IPS DF 4.7 (cell line): ENCODE results near the gene SLC37A1.
A peak's percentile ranks its signal among the peaks of the same experiment; 100 is the strongest.

ENCODE experiments used
- DNase-seq: peaks from one replicate; pipeline ENCODE4 v3.0.0-alpha.2; 2013; ENCODE audit warnings: low spot score; ENCODE audit errors: extremely low read depth

The SLC37A1 gene

DNA sequence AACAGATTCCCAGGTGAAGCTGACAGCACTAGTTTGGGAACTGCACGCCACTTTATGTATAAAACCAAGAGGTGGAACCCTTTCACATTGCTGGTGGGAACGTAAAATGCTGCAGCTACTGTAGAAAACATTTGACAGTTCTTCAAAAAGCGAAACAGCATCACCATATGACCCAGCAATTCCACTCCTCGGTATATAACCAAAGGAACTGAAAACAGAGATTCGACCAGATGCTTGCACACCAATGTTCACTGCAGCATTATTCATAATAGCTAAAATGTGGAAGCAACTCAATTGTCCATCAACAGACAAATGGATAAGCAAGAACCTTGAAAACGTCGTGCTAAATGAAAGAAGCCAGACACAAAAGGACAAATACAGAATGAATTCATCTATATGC, 35.1 kb upstream of the SLC37A1 start:
- DNase-seq: no peak

DNA sequence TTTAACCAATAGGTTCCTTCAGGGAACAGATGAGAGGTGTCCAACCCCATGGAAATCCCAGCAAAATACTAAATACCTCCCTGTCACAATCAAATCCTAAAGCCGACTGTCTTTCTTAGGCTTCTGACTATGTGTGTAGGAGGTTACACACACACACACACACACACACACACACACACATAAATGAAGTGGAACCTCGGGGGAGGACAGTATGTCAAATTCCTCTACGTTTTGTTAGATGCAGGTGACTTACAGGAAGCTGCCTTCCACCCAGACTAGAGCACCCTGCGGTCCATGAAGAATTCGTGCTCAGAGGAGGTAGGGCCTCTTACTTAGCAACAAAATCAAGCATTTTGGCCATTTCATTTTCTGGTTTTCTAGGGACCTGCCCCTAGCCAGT, 34.1 kb upstream of the SLC37A1 start:
- no peak for DNase-seq

DNA sequence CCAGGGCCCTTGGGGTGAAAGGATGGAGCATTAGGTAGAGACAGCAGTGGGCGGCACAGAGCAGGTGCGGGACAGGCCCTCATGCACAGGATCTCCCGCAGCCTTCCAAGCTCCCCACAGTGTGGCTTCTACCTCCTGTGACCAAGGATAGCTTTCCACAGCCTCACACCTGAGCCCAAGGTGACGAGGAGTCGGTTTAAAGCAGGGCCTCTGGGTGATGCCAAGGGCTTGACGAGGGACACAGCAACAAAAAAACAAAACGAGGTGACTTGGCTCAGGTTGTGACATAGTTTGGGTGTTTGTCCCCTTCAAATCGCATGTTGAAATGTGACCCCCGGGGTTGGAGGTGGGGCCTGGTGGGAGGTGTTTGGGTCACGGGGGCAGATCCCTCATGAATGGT, 32.9 kb upstream of the SLC37A1 start:
- DNase-seq: no peak

DNA sequence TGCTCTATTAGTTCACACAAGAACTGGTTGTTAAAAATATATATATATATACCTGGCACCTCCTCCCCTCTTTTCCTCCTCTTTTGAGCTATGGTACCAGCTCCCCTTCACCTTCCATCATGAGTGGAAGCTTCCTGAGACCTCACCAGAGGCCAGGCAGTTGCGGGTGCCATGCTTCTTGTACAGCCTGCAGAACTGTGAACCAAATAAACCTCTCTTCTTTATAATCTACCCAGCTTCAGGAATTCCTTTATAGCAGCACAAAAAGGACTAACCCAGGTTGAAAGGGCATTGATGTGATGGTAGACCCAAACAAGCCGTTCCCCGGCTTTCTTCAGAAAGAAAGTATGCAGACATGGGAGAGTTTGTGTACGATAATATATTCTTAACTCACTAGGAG, 32.5 kb upstream of the SLC37A1 start:
- no peak for DNase-seq

DNA sequence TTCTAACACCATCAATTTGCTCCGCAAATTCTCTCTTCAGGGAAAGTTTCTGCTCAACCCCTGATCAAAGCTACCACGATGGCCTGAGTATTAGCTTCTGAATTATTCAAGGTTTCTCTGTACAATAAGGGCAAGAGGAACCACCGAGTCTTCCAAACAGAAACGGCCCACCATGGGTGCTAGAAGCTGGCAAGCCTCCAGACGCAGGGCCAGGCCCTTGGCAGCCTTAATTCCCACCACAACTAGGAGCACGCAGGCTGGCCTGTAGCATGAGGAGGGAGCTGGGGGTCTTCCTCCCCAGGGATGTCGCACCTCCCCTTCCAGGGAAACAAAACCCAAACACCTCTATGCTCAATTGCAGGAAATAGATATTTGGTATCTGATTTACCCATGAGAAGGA, 28.7 kb upstream of the SLC37A1 start:
- DNase-seq: no peak

DNA sequence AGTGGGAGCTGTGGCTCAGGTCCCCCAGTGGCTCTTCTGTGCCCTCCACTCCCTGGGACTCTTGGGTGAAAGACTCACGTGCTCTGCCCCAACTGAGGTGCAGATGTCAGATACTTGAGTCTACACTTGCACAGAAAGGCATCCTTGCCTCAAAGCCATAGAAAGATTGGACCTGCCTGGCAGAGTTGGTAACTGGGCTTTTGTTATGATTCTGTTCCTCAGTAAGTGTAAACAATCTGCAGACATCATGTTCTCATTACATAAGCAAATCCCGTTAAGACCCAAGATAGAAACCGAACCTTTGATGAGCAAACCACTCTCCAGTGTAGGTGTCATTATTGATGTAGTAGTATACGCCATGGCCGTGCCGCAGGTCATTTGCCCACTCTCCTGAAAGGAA, 27.6 kb upstream of the SLC37A1 start:
- no peak for DNase-seq

DNA sequence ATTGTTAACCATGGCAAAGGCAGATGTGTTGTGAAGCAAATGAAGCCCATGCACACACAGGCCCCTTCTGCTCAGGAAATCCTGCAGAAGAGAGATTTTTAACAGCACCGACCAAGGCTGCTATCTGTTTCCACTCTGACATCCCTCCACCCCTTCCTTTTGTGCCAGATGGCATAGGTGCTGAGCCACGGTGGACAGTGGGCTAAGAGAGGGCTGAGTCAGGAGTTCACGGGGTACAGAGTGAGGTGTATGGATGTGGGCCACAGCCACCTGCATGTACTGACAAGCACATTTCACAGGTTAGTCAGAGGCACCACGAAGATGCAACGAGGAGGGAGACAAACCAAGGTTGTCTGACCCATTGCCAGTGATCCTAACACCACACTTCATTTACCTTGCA, 27.1 kb upstream of the SLC37A1 start:
- no peak for DNase-seq

DNA sequence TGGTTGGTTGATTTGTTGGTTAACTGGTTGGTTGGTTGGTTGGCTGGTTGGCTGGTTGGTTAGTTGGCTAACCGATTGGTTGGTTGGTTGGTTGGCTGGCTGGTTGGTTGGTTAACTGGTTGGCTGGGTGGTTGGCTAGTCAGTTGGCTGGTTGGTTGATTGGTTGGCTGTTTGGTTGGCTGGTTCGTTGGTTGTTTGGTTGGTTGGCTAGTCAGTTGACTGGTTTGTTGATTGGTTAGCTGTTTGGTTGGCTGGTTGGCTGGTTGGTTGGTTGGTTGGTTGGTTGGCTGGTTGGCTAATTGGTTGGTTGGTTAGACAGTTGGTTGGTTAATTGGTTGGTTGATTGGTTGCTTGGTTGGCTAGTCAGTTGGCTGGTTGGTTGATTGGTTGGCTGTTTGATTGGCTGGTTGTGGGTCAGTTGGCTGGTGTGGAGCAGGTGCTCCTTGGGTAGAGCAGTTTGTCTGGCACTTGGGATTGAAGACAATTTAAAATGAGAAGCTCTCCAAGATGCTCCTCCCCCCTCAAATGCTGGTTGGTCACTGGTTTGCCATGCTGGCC, 24.6 kb upstream of the SLC37A1 start:
- no peak for DNase-seq

DNA sequence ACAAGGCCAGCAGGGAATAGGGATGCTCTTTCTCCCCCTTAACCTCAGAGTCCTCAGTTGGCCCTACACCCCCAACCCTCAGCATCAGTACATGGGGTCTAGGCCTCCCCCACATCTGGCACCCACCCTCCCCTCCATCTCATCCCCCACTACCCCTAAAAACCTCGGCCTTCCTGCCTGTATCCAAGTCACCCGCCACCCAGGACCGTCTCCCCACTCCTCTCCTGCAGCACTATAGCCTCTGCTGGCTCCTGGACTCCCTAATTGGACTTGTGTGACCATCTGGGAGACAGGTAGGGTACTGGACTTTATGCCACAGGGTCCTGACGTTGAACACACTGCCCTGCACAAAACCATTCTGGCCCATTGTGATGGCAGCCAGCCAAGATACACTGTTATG, 23.7 kb upstream of the SLC37A1 start:
- no peak for DNase-seq

DNA sequence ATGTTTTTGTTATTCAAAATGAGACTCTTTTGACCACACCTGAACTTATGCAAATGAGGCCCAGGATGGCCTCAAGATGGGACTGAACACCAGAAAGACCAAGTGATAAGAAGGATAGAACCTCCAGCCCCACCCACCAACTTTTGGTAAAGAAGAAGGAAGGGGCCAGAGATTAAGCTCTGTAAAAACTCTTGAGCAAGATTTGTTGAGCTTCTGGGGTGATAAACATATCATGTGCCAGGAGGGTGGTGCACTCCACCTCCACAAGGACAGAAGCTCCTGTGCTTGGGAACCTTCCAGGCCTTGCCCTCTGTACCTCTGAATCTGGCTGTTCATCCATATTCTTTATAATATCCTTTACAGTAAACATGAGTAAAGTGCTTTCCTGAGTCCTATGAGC, 22.9 kb upstream of the SLC37A1 start:
- DNase-seq: no peak

DNA sequence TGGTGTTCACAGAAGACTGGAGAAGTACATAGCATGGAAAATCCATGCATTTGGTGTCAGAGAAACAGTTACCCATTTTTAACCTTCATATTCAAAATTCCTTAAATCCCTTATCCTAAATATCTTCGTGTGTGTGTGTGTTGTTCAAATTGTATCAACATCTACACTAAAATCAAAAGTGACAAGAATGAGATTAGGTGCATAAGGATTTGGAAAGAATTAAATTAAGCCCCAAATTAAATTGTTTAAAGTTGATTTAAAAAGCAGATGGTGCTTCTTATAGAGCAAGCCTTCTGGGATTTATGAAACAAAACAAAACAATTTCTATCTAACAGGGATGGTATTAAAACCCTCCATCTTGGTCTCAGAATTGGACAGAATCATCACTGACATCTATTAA, 22.3 kb upstream of the SLC37A1 start:
- DNase-seq: no peak

DNA sequence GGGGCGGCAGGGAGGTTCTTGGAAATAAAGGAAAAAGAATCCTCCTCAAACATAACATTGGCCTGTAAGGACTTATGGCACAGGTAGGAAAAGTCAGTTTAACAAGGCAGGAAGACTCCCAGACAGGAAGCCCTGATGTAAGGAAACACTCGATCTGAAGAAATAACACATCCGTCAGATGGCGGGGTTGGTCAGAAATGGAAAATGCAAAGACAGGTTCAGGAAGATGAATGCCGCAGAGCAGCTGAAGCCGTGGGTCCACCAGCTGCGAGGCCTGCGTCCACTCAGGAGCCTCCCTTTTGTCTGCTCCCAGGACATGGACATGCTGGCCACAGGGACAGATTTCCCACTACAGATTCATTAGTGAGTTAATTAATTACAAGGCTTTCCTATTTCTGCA, 21.5 kb upstream of the SLC37A1 start:
- no peak for DNase-seq

DNA sequence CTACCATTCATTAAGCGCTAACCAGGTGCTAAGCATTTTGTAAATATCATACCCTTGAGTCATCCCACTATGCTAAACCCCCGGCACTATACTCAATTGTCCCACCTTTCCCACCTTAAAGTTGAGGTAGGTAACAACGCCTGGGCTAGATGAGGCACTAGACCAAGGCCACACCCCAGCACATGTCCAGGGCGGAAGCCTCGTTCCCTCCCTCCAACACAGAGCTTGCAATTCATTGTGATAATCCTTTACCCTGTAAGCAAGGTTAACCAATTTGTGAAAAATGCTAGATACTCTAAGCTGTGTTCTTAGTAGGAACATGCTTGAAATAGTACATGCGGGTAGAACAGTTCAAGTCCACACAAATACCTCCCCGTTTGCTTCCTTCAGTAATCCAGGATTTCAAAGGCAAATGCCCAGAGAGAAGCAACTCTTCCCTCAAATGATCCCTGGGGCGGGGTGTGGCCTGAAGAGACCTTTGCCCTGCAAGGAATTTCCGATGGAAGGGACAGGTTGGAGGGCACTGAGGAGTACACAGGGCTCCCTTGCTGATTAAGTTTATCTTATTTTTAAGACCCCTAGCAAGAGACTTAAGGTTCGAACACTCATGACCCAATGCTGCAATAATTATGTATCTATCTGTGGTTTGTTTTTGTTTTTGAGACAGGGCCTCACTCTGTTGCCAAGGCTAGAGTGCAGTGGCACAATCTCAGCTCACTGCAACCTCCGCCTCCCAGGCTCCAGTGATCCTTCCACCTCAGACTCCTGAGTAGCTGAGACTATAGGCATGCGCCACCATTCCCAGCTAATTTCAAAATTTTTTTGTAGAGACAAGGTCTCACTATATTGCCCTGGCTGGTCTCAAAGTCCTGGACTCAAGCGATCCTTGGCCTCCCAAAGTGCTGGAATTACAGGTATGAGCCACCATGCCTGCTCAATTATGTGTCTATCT, 20.3 kb upstream of the SLC37A1 start:
- no peak for DNase-seq

DNA sequence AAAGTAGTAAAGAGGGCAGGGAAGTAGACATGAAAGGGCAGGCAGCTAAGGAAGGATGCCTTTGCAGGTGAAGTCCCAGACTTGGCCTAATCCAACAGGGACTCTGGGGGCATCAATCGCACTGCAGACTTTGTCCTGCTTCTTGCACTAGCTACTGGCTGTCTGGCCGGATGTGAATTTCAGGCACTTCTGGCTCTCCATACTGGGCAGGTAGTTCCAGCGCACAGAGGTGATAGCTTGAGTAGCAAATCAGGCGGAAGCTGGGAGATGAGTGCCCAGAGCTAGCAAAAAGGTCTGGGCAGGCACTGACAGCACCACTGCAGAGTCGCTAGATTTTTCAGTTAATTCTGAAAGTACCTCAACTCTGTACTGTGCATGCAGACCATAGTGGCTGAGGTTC, 18.6 kb upstream of the SLC37A1 start:
- no peak for DNase-seq

DNA sequence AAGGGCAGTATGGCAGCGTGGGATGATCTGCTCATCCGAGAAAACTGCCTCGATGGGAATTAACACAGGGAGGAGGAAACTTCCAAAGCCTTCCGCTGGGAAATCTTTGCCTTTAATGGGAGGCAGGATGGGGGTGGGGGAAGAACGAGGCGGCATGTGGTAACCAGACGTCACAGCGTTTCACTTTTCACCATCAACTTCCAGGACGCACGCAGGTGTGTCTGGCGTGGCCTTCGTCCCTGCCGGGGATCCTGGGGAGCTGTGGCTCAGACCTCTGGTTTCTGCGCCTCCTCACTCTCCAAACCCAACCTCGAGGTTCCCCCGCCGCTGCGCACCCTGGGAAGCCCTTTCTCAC, 17.9 kb upstream of the SLC37A1 start:
- DNase-seq: no peak

DNA sequence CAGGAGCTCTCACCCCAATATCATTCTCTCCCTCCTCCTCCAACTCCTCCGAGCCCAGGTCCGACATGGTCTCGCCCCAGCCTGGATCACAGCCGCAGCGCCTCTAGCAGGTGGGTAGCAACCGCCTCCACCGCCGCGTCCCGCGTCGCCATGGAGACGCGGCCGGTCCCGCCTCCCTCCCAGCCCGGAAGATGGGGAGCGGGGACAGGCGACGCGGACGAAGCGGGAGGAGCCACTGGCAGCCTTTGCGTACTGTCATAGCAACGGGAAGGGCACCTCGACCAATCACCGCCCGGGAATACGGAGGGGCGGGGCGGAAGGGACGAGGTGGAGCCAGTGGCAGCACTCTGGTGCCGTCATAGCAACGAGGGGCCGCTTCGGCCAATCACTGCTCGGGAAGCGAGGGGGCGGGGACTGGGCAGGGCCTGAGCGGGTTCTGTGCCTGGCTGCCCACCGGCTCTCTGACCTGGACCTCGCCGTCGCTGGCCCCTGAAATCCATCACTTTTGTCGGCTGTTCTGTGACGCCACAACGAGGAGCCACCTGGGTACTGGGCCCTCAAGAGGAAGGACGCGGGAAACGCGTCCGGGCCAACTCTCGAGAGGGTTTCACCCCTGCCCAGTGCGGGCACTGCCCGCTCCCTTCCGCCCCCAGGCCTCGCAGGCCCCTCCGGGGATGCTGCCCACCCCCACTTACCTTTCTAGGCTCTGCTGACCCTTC, 17.4 kb upstream of the SLC37A1 start, which contains the start of gene RSPH1:
RSPH1 (minus strand) TSS at position 105 of the 719 bp plus-strand sequence; CDS start at position 67, 38 bp downstream.
- DNase-seq: peak; percentile 82

DNA sequence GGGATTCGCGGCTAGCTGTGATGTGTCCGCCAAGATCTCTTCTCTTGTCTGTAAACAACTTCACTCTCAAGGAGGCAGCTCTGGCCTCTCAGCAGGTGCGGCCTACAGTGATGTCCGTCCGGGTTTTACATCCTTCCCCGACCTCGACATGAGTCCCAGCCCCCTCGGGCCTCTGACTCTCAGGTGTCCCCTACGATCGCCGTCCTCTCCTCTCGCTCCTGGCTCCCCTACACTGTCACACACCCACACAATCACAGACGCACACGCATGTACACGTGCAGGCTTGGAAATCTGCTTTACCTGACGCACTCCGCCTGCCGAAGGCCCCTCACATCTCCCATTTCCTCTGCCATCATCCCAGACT, 16.8 kb upstream of the SLC37A1 start:
- no peak for DNase-seq

DNA sequence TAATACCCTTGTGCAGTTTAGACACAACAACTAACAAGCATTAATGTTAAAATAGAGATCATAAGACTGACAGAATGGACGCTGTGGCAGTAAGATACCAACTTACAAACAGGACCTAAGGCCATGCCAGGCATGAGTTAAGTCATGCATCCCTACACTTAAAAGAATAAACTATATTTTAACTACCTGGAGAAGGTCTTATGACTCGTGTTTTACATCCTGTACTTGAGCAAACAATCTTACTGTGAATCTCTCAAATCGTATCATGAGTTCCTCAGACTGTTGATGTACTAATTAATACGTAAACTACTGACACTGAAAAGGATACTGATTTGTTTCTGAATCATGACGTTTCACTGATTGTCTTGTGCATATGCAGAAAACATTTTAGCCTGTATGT, 15.6 kb upstream of the SLC37A1 start:
- DNase-seq: no peak

DNA sequence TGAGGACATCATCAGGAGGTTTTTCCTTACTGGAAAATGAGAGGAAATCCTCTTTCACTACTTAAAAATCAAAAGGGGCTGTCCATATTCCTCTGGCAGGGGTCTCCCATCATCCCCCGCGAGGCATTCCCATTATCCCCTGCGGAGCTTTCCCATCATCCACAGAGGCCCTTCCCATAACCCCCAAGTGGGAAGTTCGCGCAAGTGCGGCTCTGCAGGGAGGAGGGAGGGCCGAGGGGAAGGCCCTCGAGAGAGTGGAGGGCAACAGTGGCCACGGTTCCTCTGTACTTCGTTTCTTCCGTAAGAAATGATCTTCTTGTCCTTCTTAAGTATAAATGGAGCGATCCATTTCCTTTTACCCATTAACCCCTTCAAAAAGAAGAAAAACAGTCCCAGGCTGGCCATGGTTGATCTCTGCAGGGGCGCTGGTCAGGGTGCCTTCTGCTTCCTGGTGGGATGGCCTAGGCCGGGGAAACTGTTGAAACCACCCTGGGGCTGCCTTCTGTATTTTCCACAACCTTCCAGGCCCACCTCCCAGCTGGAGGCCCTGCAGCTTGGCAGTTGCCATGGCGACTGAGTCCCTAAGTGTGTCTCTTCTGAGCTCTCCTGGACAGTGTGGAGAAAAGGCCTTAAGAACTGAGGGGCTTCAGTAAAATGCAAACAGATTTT, 14.1 kb upstream of the SLC37A1 start:
- DNase-seq: no peak

DNA sequence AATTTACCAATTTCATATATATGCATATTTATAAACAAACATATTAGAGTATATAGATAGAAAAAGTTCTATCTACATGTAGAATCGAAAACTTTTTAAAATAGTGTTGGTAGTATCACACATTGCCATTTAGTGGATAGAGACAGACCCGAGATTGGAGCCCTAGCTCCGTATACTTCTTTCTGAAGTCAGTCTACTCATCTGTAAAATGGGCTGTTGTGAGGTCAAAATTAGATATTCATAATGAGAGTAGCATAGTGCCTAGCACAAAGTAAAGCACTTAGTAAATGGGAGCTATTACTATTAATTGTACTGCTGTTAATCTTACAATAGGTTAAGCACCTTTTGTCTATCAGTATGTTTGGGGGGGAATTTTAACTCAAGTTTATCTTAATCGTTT, 13.4 kb upstream of the SLC37A1 start:
- no peak for DNase-seq

DNA sequence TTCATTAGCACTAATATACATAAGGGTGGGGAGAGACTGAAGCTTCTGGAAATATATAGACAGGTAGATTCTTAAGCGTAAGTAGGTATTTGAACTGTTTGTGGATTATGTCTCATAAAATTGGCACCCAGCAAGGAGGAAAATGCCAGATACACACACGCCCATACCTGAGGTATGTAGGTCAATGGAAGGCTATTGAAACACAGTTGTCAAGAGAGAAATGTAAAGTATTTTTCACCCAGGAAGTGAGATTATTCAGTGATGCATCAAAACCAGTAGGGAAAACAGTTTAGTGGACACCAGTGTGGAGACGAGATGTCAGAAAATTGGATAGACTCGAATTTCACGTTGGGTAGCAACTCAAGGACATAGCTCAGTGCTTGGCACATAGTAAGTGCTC, 12.9 kb upstream of the SLC37A1 start:
- DNase-seq: no peak

DNA sequence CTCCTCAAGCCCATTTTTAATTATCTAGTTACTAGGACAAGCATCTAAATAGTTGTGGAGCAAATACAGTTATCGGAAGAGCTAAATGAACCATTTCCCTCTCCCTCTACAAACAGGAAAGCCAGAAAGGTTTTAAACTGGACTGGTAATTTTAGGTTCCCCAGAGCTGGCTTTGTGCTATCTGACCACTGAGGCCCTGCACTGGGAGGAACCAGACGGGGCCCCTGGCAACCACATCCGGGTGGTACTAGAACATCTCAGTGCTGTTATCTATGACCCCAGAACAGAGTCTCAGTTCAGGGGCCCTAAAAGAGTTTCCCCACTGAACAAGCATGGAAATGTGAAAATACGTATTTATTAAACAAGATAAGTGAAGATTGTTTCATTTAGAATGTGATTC, 9.9 kb upstream of the SLC37A1 start:
- DNase-seq: no peak
